ENCODE results near the gene TEX54. TPM values are rescaled to one million over a fixed set of nuclear protein-coding genes. Genes with fewer than 3 reads are reported as not detected.

TEX54 gene
- total and polyA plus RNA-seq, 2 of the 13 experiments (the other 11 are each of a cell fraction or from before 2014, with no cell fraction given), result not detected

DNA sequence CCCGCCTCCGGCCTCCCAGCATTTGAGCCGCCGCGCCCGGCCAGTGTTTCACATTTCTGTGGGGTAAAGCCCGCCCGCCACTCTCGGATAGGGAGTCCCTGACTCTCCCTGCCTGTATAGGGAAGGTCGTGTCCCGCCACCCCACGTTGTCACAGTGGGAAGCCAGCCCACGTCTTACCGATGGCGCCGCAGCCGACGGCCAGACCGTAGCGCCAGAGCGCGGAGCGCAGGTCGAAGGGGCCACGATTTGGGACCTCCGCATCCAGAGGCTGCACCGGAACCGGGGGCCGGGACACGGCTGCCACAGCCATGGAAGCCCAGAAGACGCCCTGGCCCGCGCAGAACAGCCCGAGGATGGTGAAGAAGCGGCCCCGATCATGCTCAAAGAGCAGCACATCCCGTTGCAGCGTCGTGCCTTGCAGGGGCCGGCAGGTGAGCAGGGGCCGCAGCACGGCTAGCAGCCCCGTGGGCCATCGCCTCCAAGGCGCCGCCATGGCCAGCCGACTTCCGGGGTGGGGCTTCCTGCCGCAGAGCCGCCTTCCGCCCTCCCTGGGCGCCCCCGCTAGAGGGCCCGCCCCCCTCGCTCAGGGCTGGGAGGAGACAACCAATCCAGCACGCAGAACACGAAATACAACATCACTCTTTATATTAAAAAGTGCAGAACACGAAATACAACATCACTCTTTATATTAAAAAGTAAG, 41.0 kb downstream of the TEX54 start, which contains the start of gene TMEM223 (continued):
- no peak for TF ChIP-seq SOX13 (IDR thresholded peaks at IDR 0.05)
- peak in 1 of 2 experiments; percentile 37; a peak in 1 of 4 replicates for TF ChIP-seq SOX13 (CRISPR knock-in tag; conservative IDR thresholded peaks at IDR 0.05 in 1 of 2, IDR thresholded peaks at IDR 0.05 in 1 of 2)
- 0 out of 2 replicates have a peak, but pooled peaks have one; percentile 22 for TF ChIP-seq ZNF121 (CRISPR knock-in tag; IDR thresholded peaks at IDR 0.05)
- TF ChIP-seq, protein P1, sequence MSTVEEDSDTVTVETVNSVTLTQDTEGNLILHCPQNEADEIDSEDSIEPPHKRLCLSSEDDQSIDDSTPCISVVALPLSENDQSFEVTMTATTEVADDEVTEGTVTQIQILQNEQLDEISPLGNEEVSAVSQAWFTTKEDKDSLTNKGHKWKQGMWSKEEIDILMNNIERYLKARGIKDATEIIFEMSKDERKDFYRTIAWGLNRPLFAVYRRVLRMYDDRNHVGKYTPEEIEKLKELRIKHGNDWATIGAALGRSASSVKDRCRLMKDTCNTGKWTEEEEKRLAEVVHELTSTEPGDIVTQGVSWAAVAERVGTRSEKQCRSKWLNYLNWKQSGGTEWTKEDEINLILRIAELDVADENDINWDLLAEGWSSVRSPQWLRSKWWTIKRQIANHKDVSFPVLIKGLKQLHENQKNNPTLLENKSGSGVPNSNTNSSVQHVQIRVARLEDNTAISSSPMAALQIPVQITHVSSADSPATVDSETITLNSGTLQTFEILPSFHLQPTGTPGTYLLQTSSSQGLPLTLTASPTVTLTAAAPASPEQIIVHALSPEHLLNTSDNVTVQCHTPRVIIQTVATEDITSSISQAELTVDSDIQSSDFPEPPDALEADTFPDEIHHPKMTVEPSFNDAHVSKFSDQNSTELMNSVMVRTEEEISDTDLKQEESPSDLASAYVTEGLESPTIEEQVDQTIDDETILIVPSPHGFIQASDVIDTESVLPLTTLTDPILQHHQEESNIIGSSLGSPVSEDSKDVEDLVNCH (CRISPR knock-in tag; IDR thresholded peaks at IDR 0.05), result no peak
- peak; percentile 80 for TF ChIP-seq ZMYM4 (CRISPR knock-in tag; IDR thresholded peaks at IDR 0.05)
- TF ChIP-seq, protein P2, sequence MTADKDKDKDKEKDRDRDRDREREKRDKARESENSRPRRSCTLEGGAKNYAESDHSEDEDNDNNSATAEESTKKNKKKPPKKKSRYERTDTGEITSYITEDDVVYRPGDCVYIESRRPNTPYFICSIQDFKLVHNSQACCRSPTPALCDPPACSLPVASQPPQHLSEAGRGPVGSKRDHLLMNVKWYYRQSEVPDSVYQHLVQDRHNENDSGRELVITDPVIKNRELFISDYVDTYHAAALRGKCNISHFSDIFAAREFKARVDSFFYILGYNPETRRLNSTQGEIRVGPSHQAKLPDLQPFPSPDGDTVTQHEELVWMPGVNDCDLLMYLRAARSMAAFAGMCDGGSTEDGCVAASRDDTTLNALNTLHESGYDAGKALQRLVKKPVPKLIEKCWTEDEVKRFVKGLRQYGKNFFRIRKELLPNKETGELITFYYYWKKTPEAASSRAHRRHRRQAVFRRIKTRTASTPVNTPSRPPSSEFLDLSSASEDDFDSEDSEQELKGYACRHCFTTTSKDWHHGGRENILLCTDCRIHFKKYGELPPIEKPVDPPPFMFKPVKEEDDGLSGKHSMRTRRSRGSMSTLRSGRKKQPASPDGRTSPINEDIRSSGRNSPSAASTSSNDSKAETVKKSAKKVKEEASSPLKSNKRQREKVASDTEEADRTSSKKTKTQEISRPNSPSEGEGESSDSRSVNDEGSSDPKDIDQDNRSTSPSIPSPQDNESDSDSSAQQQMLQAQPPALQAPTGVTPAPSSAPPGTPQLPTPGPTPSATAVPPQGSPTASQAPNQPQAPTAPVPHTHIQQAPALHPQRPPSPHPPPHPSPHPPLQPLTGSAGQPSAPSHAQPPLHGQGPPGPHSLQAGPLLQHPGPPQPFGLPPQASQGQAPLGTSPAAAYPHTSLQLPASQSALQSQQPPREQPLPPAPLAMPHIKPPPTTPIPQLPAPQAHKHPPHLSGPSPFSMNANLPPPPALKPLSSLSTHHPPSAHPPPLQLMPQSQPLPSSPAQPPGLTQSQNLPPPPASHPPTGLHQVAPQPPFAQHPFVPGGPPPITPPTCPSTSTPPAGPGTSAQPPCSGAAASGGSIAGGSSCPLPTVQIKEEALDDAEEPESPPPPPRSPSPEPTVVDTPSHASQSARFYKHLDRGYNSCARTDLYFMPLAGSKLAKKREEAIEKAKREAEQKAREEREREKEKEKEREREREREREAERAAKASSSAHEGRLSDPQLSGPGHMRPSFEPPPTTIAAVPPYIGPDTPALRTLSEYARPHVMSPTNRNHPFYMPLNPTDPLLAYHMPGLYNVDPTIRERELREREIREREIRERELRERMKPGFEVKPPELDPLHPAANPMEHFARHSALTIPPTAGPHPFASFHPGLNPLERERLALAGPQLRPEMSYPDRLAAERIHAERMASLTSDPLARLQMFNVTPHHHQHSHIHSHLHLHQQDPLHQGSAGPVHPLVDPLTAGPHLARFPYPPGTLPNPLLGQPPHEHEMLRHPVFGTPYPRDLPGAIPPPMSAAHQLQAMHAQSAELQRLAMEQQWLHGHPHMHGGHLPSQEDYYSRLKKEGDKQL (CRISPR knock-in tag; IDR thresholded peaks at IDR 0.05; ENCODE audit: low read depth), result 0 out of 2 replicates have a peak, but pooled peaks have one; percentile 43
- TF ChIP-seq NFKB2 (CRISPR knock-in tag; IDR thresholded peaks at IDR 0.05; ENCODE audit: borderline replicate concordance), result peak; percentile 78; the same call in 1 of the 2 replicates
- TF ChIP-seq ZNF577 (CRISPR knock-in tag; IDR thresholded peaks at IDR 0.05; ENCODE audit: borderline replicate concordance, low read depth), result no peak
- no peak for TF ChIP-seq MTF1 (CRISPR knock-in tag; IDR thresholded peaks at IDR 0.05)
- TF ChIP-seq ZNF557 (CRISPR knock-in tag; IDR thresholded peaks at IDR 0.05), result no peak
- peak; percentile 94 for TF ChIP-seq ZNF546 (CRISPR knock-in tag; conservative IDR thresholded peaks at IDR 0.05)
- peak; percentile 74 for TF ChIP-seq SRSF1 (optimal IDR thresholded peaks at IDR 0.05; ENCODE audit: low read depth, low read length)
- no peak for TF ChIP-seq HNF4G (IDR thresholded peaks at IDR 0.05; ENCODE audit: borderline replicate concordance, low read depth, low read length)
- peak; percentile 24; the same call in 1 of the 2 replicates for TF ChIP-seq HNF4G (CRISPR knock-in tag; IDR thresholded peaks at IDR 0.05; ENCODE audit: borderline replicate concordance, low read depth)
- TF ChIP-seq ZEB1 (IDR thresholded peaks at IDR 0.05; ENCODE audit: insufficient replicate concordance, low read depth), result no peak
- no peak for TF ChIP-seq LCORL (IDR thresholded peaks at IDR 0.05)
- peak; percentile 77 for TF ChIP-seq LCORL (CRISPR knock-in tag; IDR thresholded peaks at IDR 0.05)
- no peak for TF ChIP-seq RFXAP (CRISPR knock-in tag; IDR thresholded peaks at IDR 0.05; ENCODE audit: borderline replicate concordance)
- TF ChIP-seq, protein P3, sequence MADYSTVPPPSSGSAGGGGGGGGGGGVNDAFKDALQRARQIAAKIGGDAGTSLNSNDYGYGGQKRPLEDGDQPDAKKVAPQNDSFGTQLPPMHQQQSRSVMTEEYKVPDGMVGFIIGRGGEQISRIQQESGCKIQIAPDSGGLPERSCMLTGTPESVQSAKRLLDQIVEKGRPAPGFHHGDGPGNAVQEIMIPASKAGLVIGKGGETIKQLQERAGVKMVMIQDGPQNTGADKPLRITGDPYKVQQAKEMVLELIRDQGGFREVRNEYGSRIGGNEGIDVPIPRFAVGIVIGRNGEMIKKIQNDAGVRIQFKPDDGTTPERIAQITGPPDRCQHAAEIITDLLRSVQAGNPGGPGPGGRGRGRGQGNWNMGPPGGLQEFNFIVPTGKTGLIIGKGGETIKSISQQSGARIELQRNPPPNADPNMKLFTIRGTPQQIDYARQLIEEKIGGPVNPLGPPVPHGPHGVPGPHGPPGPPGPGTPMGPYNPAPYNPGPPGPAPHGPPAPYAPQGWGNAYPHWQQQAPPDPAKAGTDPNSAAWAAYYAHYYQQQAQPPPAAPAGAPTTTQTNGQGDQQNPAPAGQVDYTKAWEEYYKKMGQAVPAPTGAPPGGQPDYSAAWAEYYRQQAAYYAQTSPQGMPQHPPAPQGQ (CRISPR knock-in tag; IDR thresholded peaks at IDR 0.05; ENCODE audit: borderline replicate concordance), result peak; percentile 91; the same call in 1 of the 2 replicates
- no peak for TF ChIP-seq DPF2 (CRISPR knock-in tag; IDR thresholded peaks at IDR 0.05; ENCODE audit: borderline replicate concordance, low read depth)
